ENCODE results near the gene SDK1.

DNA sequence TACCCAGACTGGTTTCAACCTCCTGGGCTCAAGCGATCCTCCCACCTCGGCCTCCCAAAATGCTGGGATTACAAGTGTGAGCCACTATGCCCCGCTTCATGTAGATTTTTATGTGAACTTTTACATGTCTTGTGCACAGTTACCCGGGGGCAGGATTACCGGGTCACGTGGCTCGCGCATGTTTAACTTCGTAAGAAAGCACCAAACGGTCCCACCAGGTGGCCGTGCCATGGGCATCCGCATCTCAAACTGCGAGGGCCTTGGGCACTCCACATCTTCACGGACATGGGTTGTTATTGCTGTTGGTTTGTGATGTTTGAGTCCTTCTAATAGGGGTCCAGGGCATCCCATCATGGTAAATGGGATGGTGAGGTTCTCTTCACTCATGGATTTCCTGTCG, 744.4 kb downstream of the SDK1 start:
- no peak for TF ChIP-seq POLR2A (IDR thresholded peaks at IDR 0.05; ENCODE audit: extremely low read depth, insufficient read length)
- TF ChIP-seq, protein P1, sequence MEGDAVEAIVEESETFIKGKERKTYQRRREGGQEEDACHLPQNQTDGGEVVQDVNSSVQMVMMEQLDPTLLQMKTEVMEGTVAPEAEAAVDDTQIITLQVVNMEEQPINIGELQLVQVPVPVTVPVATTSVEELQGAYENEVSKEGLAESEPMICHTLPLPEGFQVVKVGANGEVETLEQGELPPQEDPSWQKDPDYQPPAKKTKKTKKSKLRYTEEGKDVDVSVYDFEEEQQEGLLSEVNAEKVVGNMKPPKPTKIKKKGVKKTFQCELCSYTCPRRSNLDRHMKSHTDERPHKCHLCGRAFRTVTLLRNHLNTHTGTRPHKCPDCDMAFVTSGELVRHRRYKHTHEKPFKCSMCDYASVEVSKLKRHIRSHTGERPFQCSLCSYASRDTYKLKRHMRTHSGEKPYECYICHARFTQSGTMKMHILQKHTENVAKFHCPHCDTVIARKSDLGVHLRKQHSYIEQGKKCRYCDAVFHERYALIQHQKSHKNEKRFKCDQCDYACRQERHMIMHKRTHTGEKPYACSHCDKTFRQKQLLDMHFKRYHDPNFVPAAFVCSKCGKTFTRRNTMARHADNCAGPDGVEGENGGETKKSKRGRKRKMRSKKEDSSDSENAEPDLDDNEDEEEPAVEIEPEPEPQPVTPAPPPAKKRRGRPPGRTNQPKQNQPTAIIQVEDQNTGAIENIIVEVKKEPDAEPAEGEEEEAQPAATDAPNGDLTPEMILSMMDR (IDR thresholded peaks at IDR 0.05; ENCODE audit: low read depth, low read length): no peak
- TF ChIP-seq, protein P2, sequence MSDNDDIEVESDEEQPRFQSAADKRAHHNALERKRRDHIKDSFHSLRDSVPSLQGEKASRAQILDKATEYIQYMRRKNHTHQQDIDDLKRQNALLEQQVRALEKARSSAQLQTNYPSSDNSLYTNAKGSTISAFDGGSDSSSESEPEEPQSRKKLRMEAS (IDR thresholded peaks at IDR 0.05; ENCODE audit: low read depth, low read length): no peak

Measured in NB4 (cell line).